ENCODE measurements around the gene NID2.

DNA sequence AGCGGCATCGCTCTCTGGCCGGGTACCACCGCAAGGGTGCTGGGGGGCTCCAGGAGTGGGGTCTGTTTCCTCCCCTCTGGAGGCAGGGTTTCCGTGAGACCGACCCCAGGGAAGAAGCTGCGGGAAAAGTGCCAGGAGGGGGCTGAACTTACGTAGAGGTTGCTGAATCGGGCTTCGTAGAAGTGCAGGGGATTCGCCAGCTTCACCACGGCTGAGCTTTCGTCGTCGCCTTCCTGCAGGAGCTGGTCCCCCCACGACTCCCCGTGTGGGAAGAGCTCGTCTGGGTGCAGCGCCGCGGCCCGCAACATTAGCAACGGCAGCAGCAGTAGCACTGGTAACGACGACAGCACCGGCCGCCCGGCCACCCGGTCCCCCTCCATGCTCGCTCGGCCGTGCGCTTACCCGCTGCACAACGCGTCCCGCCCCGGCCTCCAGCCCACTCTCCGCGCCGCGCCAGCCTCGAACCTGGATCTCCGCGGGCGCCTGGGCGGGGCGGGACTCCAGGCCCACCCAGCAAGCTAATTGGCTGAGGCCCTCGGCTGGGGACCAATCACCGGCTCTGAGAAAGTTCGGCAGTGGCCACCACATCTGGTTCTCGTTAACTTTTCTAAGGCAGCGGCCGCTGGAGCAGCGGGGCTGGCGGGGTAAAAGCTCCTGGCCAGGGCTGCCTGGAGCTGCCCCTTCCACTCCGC, at the start of gene NID2:
- no peak for TF ChIP-seq EP300 (IDR thresholded peaks at IDR 0.05; ENCODE audit: borderline replicate concordance)
- TF ChIP-seq, protein P1, sequence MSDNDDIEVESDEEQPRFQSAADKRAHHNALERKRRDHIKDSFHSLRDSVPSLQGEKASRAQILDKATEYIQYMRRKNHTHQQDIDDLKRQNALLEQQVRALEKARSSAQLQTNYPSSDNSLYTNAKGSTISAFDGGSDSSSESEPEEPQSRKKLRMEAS (IDR thresholded peaks at IDR 0.05) = peak; percentile 60
- peak; percentile 41; the same call in 1 of the 2 replicates for TF ChIP-seq TAF1 (IDR thresholded peaks at IDR 0.05; ENCODE audit: low read depth)
- TF ChIP-seq ZBTB7A (IDR thresholded peaks at IDR 0.05; ENCODE audit: low read depth) = 0 out of 2 replicates have a peak, but pooled peaks have one; percentile 63
- TF ChIP-seq CEBPB (IDR thresholded peaks at IDR 0.05) = no peak
- TF ChIP-seq REST (IDR thresholded peaks at IDR 0.05; ENCODE audit: low read depth) = no peak
- TF ChIP-seq YY1 (IDR thresholded peaks at IDR 0.05; ENCODE audit: low read depth) = no peak
- TF ChIP-seq RAD21 (IDR thresholded peaks at IDR 0.05; ENCODE audit: low read depth) = no peak
- no peak for TF ChIP-seq FOXM1 (IDR thresholded peaks at IDR 0.05; ENCODE audit: borderline replicate concordance, low read depth)
- TF ChIP-seq EGR1 (IDR thresholded peaks at IDR 0.05) = no peak

Measured in Ishikawa (cell line).